Osteocyte (in vitro differentiated cells): ENCODE data around the gene KRT1. TPM values are rescaled to one million over a fixed set of nuclear protein-coding genes. Genes with fewer than 3 reads are reported as not detected.

ENCODE experiments used
- DNase-seq: peaks from one replicate; pipeline ENCODE4 v3.0.0; 2021; ENCODE audit warnings: mixed read lengths; ENCODE audit not compliant: unreplicated experiment; ENCODE audit errors: extremely low spot score
- H3K27ac Mint-ChIP-seq: one replicate; pipeline ENCODE4 v1.8.0; 2021; ENCODE audit warnings: mild to moderate bottlenecking, mixed read lengths; ENCODE audit not compliant: unreplicated experiment
- H3K27me3 Mint-ChIP-seq: one replicate; pipeline ENCODE4 v1.8.0; 2021; ENCODE audit warnings: mixed read lengths; ENCODE audit not compliant: unreplicated experiment
- H3K36me3 Mint-ChIP-seq: one replicate; pipeline ENCODE4 v1.8.0; 2021; ENCODE audit warnings: mixed read lengths; ENCODE audit not compliant: unreplicated experiment
- H3K4me1 Mint-ChIP-seq: one replicate; pipeline ENCODE4 v1.8.0; 2021; ENCODE audit warnings: mixed read lengths; ENCODE audit not compliant: unreplicated experiment
- H3K4me3 Mint-ChIP-seq: one replicate; pipeline ENCODE4 v1.8.0; 2021; ENCODE audit warnings: mild to moderate bottlenecking, moderate library complexity, mixed read lengths; ENCODE audit not compliant: unreplicated experiment
- H3K9me3 Mint-ChIP-seq: one replicate; pipeline ENCODE4 v1.8.0; 2021; ENCODE audit warnings: mixed read lengths; ENCODE audit not compliant: unreplicated experiment
- CTCF ChIP-seq: fragments of 200-600 bp; sonication (generic); IDR thresholded peaks from 2 replicates; pipeline ENCODE4 v1.5.0; 2021; ENCODE audit warnings: antibody characterized with exemption, mild to moderate bottlenecking, moderate library complexity
- total RNA-seq: library from RNA; stranded (reverse); gene quantifications from 2 replicates; pipeline ENCODE4 v1.2.1, GENCODE V29; 2021

KRT1 gene
- total RNA-seq, 1 donor from 2014 or later: not detected

- DNase-seq: no peak
- peaks cover 79% of the 10 kb centered on the region for H3K27me3 Mint-ChIP-seq
- TF ChIP-seq CTCF: no peak
These were observed 4.2 kb upstream of the KRT1 start for GRCh38 chr12:52684431-52684830.

GRCh38 chr12:52683575-52684300 lies 3.5 kb upstream of the KRT1 start:
- no peak overlapping the region for H3K27ac Mint-ChIP-seq
- DNase-seq: no peak
- no peaks in the 10 kb centered on the region for H3K36me3 Mint-ChIP-seq
- no peak overlapping the region for H3K4me3 Mint-ChIP-seq
- no peaks in the 10 kb centered on the region for H3K4me1 Mint-ChIP-seq
- peaks cover 76% of the 10 kb centered on the region for H3K27me3 Mint-ChIP-seq
- no peaks in the 10 kb centered on the region for H3K9me3 Mint-ChIP-seq
- no peak for TF ChIP-seq CTCF

More at GRCh38 chr12:52684431-52684830, 4.2 kb upstream of the KRT1 start:
- Mint-ChIP-seq H3K4me1 (no peaks in the 10 kb centered on the region), H3K4me3 (no peak overlapping the region), H3K9me3 (no peaks in the 10 kb centered on the region), H3K27ac (no peak overlapping the region), H3K36me3 (no peaks in the 10 kb centered on the region)

- no peaks in the 10 kb centered on the region for H3K36me3 Mint-ChIP-seq
- H3K27ac Mint-ChIP-seq: no peak overlapping the region
- H3K9me3 Mint-ChIP-seq: no peaks in the 10 kb centered on the region
- H3K4me3 Mint-ChIP-seq: no peak overlapping the region
- peaks cover 76% of the 10 kb centered on the region for H3K27me3 Mint-ChIP-seq
- TF ChIP-seq CTCF: no peak
- DNase-seq: no peak
- no peaks in the 10 kb centered on the region for H3K4me1 Mint-ChIP-seq
These were observed 2.8 kb upstream of the KRT1 start for GRCh38 chr12:52682938-52683574.

- no peaks in the 10 kb centered on the region for H3K9me3 Mint-ChIP-seq
- DNase-seq: no peak
- H3K27ac Mint-ChIP-seq: no peak overlapping the region
- no peaks in the 10 kb centered on the region for H3K36me3 Mint-ChIP-seq
- no peak overlapping the region for H3K4me3 Mint-ChIP-seq
- no peak for TF ChIP-seq CTCF
- H3K4me1 Mint-ChIP-seq: no peaks in the 10 kb centered on the region
- H3K27me3 Mint-ChIP-seq: peaks cover 73% of the 10 kb centered on the region
These were observed 2.1 kb upstream of the KRT1 start for GRCh38 chr12:52682381-52682660.

GRCh38 chr12:52681526-52682380 lies 1.5 kb upstream of the KRT1 start:
- Mint-ChIP-seq H3K36me3 (no peaks in the 10 kb centered on the region), H3K4me1 (no peaks in the 10 kb centered on the region), H3K27ac (no peak overlapping the region), H3K4me3 (no peak overlapping the region), H3K27me3 (peaks cover 68% of the 10 kb centered on the region), H3K9me3 (no peaks in the 10 kb centered on the region)
- no peak for TF ChIP-seq CTCF
- no peak for DNase-seq
